HepG2 (cell line): Measurements from ENCODE around the gene C2orf92. TPM values are rescaled to one million over a fixed set of nuclear protein-coding genes. Genes with fewer than 3 reads are reported as not detected.

Experiments used
- ATAC-seq: fragments of 200-7000 bp; cut with Tn5 transposase; 3 replicates; pipeline ENCODE4 v1.9.1; 2020; ENCODE audit warnings: mild to moderate bottlenecking, moderate library complexity
- BruUV-seq: library from RNA; stranded (reverse); fragments of 400-500 nt; replicated peaks from 2 replicates; lab custom pipeline; 2021; lab: Mats Ljungman, UMichigan
- CTCF ChIA-PET: fragments of 300-600 bp; formaldehyde crosslinking; extraction: SDS; loops from one replicate; lab custom pipeline; 2021; ENCODE audit warnings: low total read pairs, inconsistent platforms, low intra/inter-chr PET ratio; lab: Yijun Ruan, JAX
- POLR2A ChIA-PET: fragments of 350-600 bp; sonication (Branson Sonifier 250); formaldehyde crosslinking; loops from one replicate; lab custom pipeline; 2020; ENCODE audit warnings: antibody characterized with exemption, inconsistent platforms; lab: Yijun Ruan, JAX
- DNase-seq: peaks from one replicate; pipeline ENCODE4 v3.0.0-alpha.2; 2015; ENCODE audit warnings: low spot score
- FAIRE-seq: peaks from 3 replicates; lab custom pipeline; 2011; peaks lifted over from hg19 to GRCh38; lab: Jason Lieb, UNC
- H2AFZ ChIP-seq: one replicate; pipeline ENCODE4 v1.6.1; 2011; ENCODE audit warnings: low read length, inconsistent platforms
- H3K27ac ChIP-seq: fragments of 300-600 bp; 3 replicates; pipeline ENCODE4 v1.8.0; 2011; ENCODE audit warnings: mixed run types, mild to moderate bottlenecking, mixed read lengths, low read length, inconsistent platforms; ENCODE audit not compliant: insufficient read depth; ENCODE audit errors: extremely low read length
- H3K27me3 ChIP-seq, 2 experiments: fragments of 200-600 bp in 1 of 2; 2 replicates in 1 of 2; 3 replicates in 1 of 2; pipeline versions ENCODE4 v1.6.0 to v1.8.0; 2011; ENCODE audit warnings: low read length in 2 of 2, mild to moderate bottlenecking in 2 of 2, moderate library complexity in 2 of 2, inconsistent platforms in 1 of 2; ENCODE audit not compliant: insufficient read depth in 2 of 2, control insufficient read depth in 1 of 2
- H3K36me3 ChIP-seq, 2 experiments: fragments of 200-600 bp in 1 of 2; replicated peaks in 1 of 2; 2 replicates in 1 of 2; 3 replicates in 1 of 2; pipeline versions ENCODE4 v1.5.1 to v1.8.0; 2011; ENCODE audit warnings: low read length in 2 of 2, inconsistent platforms in 1 of 2; ENCODE audit not compliant: insufficient read depth in 2 of 2, control insufficient read depth in 1 of 2
- H3K4me1 ChIP-seq: 2 replicates; pipeline ENCODE4 v1.5.1; 2012; ENCODE audit warnings: low read length, inconsistent platforms; ENCODE audit not compliant: insufficient read depth
- H3K4me2 ChIP-seq: 2 replicates; pipeline ENCODE4 v1.6.0; 2011; ENCODE audit warnings: low read depth, low read length, inconsistent platforms
- H3K4me3 ChIP-seq, 3 experiments: fragments of 200-600 bp in 1 of 3; sonication (generic), shearing (Covaris generic) in 1 of 3; replicated peaks in 1 of 3; 2 replicates each; pipeline ENCODE4 v1.5.1; 2011 to 2016; ENCODE audit warnings: low read length in 3 of 3, inconsistent platforms in 2 of 3, low read depth in 2 of 3, mild to moderate bottlenecking in 2 of 3, control low read depth in 1 of 3, mixed read lengths in 1 of 3; ENCODE audit not compliant: insufficient read depth in 1 of 3
- H3K79me2 ChIP-seq: one replicate; pipeline ENCODE4 v1.6.1; 2011; ENCODE audit warnings: low read length, inconsistent platforms; ENCODE audit not compliant: insufficient read depth
- H3K9ac ChIP-seq: 2 replicates; pipeline ENCODE4 v1.6.0; 2011; ENCODE audit warnings: mild to moderate bottlenecking, low read depth, low read length, inconsistent platforms; ENCODE audit not compliant: insufficient read depth
- H3K9me3 ChIP-seq: 2 replicates; pipeline ENCODE4 v1.5.1; 2012; ENCODE audit warnings: mild to moderate bottlenecking, low read length
- H4K20me1 ChIP-seq: 2 replicates; pipeline ENCODE4 v1.6.0; 2011; ENCODE audit warnings: inconsistent platforms, mild to moderate bottlenecking, low read length, moderate library complexity; ENCODE audit not compliant: insufficient read depth
- CTCF ChIP-seq: sonication (generic); formaldehyde crosslinking; IDR thresholded peaks from 2 replicates; pipeline ENCODE4 v1.5.0; 2020; ENCODE audit warnings: mild to moderate bottlenecking, missing genetic modification reagents, moderate library complexity
- DR1 ChIP-seq: sonication (generic); formaldehyde crosslinking; IDR thresholded peaks from 2 replicates; pipeline ENCODE4 v1.8.0; 2021; ENCODE audit warnings: mild to moderate bottlenecking, missing genetic modification reagents, inconsistent platforms
- GFI1 ChIP-seq: sonication (generic); formaldehyde crosslinking; IDR thresholded peaks from 2 replicates; pipeline ENCODE4 v1.5.0; 2020; ENCODE audit warnings: missing genetic modification reagents, mild to moderate bottlenecking, borderline replicate concordance
- HNRNPUL1 ChIP-seq: fragments of 200-400 bp; formaldehyde crosslinking; IDR thresholded peaks from 2 replicates; pipeline ENCODE4 v1.6.1; 2017; ENCODE audit warnings: low read depth, mild to moderate bottlenecking, low read length, moderate library complexity
- ZBTB14 ChIP-seq: sonication (generic); formaldehyde crosslinking; IDR thresholded peaks from 2 replicates; pipeline ENCODE4 v1.4.0; 2020; ENCODE audit warnings: missing genetic modification reagents
- ZNF142 ChIP-seq: sonication (generic); formaldehyde crosslinking; IDR thresholded peaks from 2 replicates; pipeline ENCODE4 v1.4.0; 2020; ENCODE audit warnings: missing genetic modification reagents
- ZNF468 ChIP-seq: sonication (generic); formaldehyde crosslinking; IDR thresholded peaks from 2 replicates; pipeline ENCODE4 v1.8.0; 2022; ENCODE audit warnings: mild to moderate bottlenecking, moderate library complexity, missing genetic modification reagents
- ZNF577 ChIP-seq: sonication (generic); formaldehyde crosslinking; IDR thresholded peaks from 2 replicates; pipeline ENCODE4 v1.4.0; 2020; ENCODE audit warnings: mild to moderate bottlenecking, low read depth, missing genetic modification reagents, borderline replicate concordance
- ZNF800 ChIP-seq: sonication (generic); formaldehyde crosslinking; IDR thresholded peaks from 2 replicates; pipeline ENCODE4 v1.4.0; 2020; ENCODE audit warnings: missing genetic modification reagents
- WGBS: methylation state at CpG from one replicate; pipeline ENCODE4 v1.1.6; 2017; ENCODE audit warnings: low lambda C conversion rate; 5-methylcytosine and 5-hydroxymethylcytosine counted together
- in situ Hi-C: cut with HindIII; loops from 2 replicates; pipeline ENCODE4 v1.10.0; 2017; ENCODE audit warnings: low pct_unique_long_range_greater_than_20kb; ENCODE audit not compliant: extremely low pct_ligation_motif_present
- intact Hi-C: fragments of 100-400 bp; cut with micrococcal nuclease; formaldehyde crosslinking; loops from one replicate; pipeline ENCODE4 v1.10.0; 2022; ENCODE audit not compliant: unreplicated experiment
- polyA plus RNA-seq, 8 experiments: library from polyadenylated mRNA; depleted of rRNA in 3 of 8; stranded (reverse) in 7 of 8; unstranded in 1 of 8; fragments of >200 nt; fragmentation: Illumina TruSeq in 4 of 8; extraction: Trizol in 4 of 8; gene quantifications; 2 replicates each; pipeline versions ENCODE4 v1.2.1 to v1.2.3, GENCODE V29; 2011 to 2016; ENCODE audit warnings: low read depth in 4 of 8, missing spikeins in 1 of 8, mixed read lengths in 1 of 8; ENCODE audit not compliant: insufficient read depth in 1 of 8
- total RNA-seq, 5 experiments: library from RNA; depleted of rRNA; stranded (reverse); fragments of >200 nt; fragmentation: Illumina TruSeq; extraction: Trizol; gene quantifications; 2 replicates each; pipeline ENCODE4 v1.2.3, GENCODE V29; 2016; ENCODE audit warnings: low read depth in 1 of 5

Gene C2orf92
- total and polyA plus RNA-seq, 2 of the 13 experiments (the other 11 are each of a cell fraction or from before 2014, with no cell fraction given) = 4.9 to 5.0 TPM

DNA sequence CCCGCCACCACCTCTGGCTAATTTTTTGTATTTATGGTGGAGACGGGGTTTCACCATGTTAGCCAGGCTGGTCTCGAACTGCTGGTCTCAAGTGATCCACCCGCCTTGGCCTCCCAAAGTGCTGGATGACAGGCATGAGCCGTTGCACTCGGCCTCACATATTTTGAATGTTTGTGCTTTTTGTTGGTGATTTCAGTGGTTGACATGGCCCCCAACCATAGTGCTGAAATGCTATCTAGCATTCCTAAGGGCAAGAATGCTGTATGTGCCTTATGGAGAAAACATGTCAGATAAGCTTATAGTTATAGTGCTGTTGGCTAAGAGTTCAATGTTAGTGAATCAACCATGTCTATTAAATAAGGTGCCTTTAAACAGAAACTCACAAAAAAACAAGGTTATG lies 52.7 kb downstream of the C2orf92 start:
- Histone ChIP-seq H3K4me2 (no peak overlapping the region), H3K4me1 (no peaks in the 10 kb centered on the region), H3K27ac (no peak overlapping the region), H3K79me2 (no peaks in the 10 kb centered on the region), H3K36me3 (no peaks in the 10 kb centered on the region), H4K20me1 (no peaks in the 10 kb centered on the region), H3K9me3 (no peaks in the 10 kb centered on the region), H3K4me3 (no peak overlapping the region), H3K27me3 (no peaks in the 10 kb centered on the region; a peak in 2 of 5 replicates), H2AFZ (no peak overlapping the region), H3K9ac (no peak overlapping the region)
- 40% methylated on average over 6 of the region's 6 CpGs for WGBS
- ATAC-seq (no peak), FAIRE-seq (no peak), DNase-seq (no peak)
- intact Hi-C loops = no loop called here
- ChIA-PET POLR2A (no interaction called here), CTCF (no interaction called here)
- no TSS peak for BruUV-seq
- in situ Hi-C loops = no loop called here
- TF ChIP-seq ZNF142 (CRISPR knock-in tag) = no peak
- TF ChIP-seq ZNF468 (CRISPR knock-in tag) = no peak
- TF ChIP-seq DR1 (CRISPR knock-in tag) = no peak
- TF ChIP-seq GFI1 (CRISPR knock-in tag) = no peak
- no peak for TF ChIP-seq ZBTB14 (CRISPR knock-in tag)
- no peak for TF ChIP-seq ZNF800 (CRISPR knock-in tag)
- TF ChIP-seq HNRNPUL1 = no peak
- TF ChIP-seq ZNF577 = no peak
- no peak for TF ChIP-seq CTCF (CRISPR knock-in tag)
